GM10266 (cell line): ENCODE results near the gene FAM89B.
A peak's percentile ranks its signal among the peaks of the same experiment; 100 is the strongest.

Experiments
- DNase-seq: peaks from one replicate; pipeline ENCODE4 v3.0.0; 2012; ENCODE audit errors: extremely low spot score
- TF ChIP-seq, protein P1 (sequence below): IDR thresholded peaks from 2 replicates; pipeline ENCODE4 v1.5.1; 2012; ENCODE audit warnings: mild to moderate bottlenecking, low read depth; ENCODE audit not compliant: control insufficient read depth, insufficient read depth; ENCODE audit errors: missing control alignments

FAM89B gene

DNA sequence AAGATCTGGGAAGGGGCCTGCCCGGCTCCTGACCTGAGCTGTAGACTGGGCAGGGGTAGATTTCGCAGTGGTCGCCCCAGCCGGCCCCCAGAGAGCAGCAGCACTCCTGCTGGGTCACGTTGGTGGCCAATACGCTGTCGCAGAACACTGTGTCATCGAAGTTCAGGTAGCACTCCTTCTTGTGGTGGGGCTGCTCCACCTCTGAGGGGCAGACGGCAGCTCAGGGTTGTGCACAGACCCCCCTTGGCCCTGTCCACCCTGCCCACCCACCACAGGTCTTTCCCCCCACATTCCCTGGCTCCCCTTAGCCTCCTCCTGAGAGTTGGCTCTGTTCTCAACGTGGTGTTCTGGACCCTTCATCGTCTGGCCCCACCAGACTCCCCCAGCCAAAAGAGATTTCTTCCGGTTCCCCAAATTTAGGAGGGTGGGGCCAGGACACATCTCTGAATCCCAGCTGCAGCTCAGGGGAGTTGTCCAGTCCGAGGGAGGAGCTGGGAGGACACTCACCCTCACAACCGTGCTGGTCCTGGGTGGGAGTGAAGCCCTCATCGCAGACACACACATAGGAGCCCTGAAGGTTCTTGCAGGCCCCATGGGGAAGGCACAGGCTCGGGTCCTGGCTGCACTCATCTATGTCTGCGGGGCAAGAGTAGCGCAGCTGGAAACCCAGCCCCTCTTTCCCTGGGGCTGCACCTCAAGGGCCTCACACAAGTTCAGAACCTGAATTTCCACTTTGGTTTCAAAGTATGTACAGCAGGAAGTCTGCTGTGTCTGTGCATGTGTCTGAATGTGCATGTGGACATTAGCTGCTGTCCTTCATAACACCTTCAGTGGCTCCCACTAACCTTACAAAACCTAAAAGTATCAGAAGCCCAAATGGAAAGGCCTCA, 31.0 kb upstream of the FAM89B start:
- TF ChIP-seq, protein P1, sequence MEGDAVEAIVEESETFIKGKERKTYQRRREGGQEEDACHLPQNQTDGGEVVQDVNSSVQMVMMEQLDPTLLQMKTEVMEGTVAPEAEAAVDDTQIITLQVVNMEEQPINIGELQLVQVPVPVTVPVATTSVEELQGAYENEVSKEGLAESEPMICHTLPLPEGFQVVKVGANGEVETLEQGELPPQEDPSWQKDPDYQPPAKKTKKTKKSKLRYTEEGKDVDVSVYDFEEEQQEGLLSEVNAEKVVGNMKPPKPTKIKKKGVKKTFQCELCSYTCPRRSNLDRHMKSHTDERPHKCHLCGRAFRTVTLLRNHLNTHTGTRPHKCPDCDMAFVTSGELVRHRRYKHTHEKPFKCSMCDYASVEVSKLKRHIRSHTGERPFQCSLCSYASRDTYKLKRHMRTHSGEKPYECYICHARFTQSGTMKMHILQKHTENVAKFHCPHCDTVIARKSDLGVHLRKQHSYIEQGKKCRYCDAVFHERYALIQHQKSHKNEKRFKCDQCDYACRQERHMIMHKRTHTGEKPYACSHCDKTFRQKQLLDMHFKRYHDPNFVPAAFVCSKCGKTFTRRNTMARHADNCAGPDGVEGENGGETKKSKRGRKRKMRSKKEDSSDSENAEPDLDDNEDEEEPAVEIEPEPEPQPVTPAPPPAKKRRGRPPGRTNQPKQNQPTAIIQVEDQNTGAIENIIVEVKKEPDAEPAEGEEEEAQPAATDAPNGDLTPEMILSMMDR = no peak
- DNase-seq = no peak

DNA sequence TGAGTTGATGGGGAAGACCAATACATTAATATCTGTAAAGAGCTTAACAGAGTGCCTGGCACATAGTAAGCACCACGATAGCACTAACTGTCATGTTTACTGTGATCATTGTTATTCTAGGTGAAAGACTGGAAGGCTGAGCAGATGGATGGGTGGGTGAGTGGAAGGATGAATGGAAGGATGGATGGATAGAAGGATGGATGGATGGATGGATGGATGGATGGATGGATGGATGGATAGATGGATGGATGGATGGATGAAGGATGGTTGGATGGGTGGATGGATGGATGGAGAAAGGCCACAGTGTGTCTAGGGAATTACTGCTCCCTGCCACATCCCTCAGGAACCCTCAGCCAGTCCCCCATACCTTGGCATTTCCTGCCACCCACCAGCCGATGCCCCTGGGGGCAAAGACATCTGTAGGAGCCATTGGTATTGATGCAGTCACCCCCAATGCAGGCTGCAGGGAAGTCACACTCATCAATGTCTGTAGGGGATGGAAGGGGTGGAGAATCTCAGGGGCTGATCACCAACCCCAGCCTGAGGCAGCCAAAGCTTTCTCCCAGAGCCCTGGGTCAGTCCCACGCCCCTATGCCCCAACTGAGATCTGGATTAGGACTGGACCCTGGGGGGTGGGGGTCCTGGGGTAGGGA, 29.5 kb upstream of the FAM89B start:
- TF ChIP-seq, protein P1 = no peak
- DNase-seq = no peak

DNA sequence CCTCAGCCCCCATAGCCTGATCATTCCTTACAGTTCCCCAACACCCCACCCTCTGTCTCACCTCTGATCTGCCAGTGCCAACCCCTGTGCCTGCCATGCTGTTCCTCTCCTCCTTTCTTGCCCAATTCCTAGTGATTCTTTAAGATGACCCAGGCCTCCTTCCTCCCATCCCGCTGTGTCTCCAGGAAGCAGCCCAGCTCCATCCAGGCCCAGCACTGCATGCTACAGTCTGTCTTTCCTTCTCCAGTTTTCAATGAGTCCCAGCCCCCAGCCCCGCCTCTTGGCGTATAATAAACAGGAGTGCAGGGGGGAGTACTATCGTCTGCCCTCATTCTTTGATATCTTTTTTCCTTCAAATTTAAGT, 26.5 kb upstream of the FAM89B start:
- TF ChIP-seq, protein P1 = no peak
- no peak for DNase-seq

GRCh38 chr11:65546217-65546958, 25.9 kb upstream of the FAM89B start:
- DNase-seq = peak; percentile 100
- TF ChIP-seq, protein P1 = no peak

DNA sequence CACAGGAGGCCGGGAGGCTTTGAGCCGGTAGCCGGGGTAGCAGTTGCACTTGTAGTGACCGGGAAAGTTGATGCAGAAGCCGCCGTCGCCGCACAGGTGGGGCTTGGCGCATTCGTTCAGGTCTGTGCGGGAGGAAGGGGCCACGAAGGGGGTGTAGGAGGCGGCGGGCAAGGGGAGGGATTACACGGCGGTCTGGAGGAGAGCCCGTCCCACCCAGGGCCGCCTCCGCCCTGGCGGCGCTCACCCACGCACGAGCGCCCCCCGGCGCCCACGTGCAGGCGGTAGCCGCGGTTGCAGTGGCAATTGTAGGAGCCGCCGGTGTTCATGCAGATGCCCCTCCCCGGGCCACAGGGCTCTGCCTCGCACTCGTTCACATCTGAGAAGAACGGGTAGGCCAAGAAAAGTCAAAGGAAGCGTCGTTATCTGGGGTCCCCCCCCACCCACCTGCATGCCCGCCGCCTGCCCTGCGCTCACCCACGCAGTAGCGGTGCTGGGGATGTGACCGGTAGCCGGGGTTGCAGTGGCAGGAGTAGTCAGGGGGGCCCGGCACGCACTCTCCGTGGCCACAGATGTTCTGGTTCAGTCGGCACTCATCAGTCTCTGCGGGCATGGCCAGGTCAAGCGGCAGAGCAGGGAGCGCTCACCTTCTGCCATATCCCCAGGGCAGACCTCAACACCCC, 24.8 kb upstream of the FAM89B start:
- TF ChIP-seq, protein P1 = no peak
- DNase-seq = no peak

DNA sequence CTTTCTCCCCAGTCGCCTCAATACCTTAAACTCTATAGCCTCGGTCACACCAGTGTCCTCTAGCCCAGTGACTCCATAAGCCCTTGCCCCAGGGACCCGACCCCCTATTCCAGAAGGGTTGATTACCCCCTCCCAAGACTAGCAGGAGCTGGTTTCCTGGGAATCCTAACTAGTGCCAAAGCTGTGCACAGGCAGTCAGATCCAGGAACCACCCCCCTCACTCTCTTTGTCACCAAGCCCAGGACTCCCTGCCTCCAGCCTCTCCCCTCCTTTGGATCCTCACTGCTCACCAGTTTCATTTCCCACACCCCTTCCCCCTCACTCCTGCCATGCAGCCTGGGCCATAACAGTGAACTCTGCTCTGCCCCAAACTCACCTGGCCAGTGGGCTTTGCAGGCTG, 23.9 kb upstream of the FAM89B start:
- TF ChIP-seq, protein P1 = no peak
- DNase-seq = no peak
